HCT116 (cell line): ENCODE measurements around the gene TPD52L1. TPM values are rescaled to one million over a fixed set of nuclear protein-coding genes. Genes with fewer than 3 reads are reported as not detected.

ENCODE experiments used
- ATAC-seq: fragments of 200-7000 bp; cut with Tn5 transposase; 2 replicates; pipeline ENCODE4 v1.9.1; 2020; ENCODE audit warnings: mild to moderate bottlenecking, moderate library complexity
- BruUV-seq: library from RNA; stranded (reverse); fragments of 400-500 nt; replicated peaks from 2 replicates; lab custom pipeline; 2021; lab: Mats Ljungman, UMichigan
- CTCF ChIA-PET: fragments of 300-600 bp; sonication (Branson Sonifier 250); formaldehyde crosslinking; loops from one replicate; lab custom pipeline; 2021; ENCODE audit warnings: antibody characterized with exemption; lab: Charles Lee
- POLR2A ChIA-PET: fragments of 300-600, 350-600 bp; sonication (Branson Sonifier 250); formaldehyde crosslinking; loops from one replicate; lab custom pipeline; 2021; ENCODE audit warnings: antibody characterized with exemption; lab: Charles Lee
- RAD21 ChIA-PET, 2 experiments: fragments of 300-600 bp; sonication (Branson Sonifier 250); formaldehyde crosslinking; loops; one replicate each; lab custom pipeline; 2023; ENCODE audit warnings: low total read pairs in 2 of 2; ENCODE audit not compliant: uncharacterized antibody in 2 of 2, unreplicated experiment in 2 of 2, low non-redundant PET in 1 of 2; lab: Charles Lee
- DNase-seq: peaks from one replicate; pipeline ENCODE4 v3.0.0-alpha.2; 2010; ENCODE audit warnings: low read depth, low spot score
- H2AFZ ChIP-seq: fragments of 200-600 bp; shearing (Covaris generic), sonication (generic); 2 replicates; pipeline ENCODE4 v1.6.1; 2017; ENCODE audit warnings: low read depth, mixed run types, mixed read lengths, antibody characterized with exemption, low read length; ENCODE audit not compliant: poor library complexity, severe bottlenecking
- H3K27ac ChIP-seq: 2 replicates; pipeline ENCODE4 v1.5.1; 2012; ENCODE audit warnings: low read depth, low read length
- H3K27me3 ChIP-seq: fragments of 200-600 bp; sonication (generic); 2 replicates; pipeline ENCODE4 v1.6.1; 2016; ENCODE audit warnings: mixed run types, low read length, mixed read lengths; ENCODE audit not compliant: insufficient read depth
- H3K36me3 ChIP-seq, 2 experiments: fragments of 200-500 bp in 1 of 2; fragments of 200-600 bp in 1 of 2; sonication (Bioruptor generic) in 1 of 2; sonication (generic) in 1 of 2; 2 replicates each; pipeline versions ENCODE4 v1.5.1 to v1.6.1; 2014 to 2016; ENCODE audit warnings: low read length in 2 of 2, inconsistent platforms in 1 of 2, mixed read lengths in 1 of 2, mixed run types in 1 of 2; ENCODE audit not compliant: insufficient read depth in 2 of 2, control insufficient read depth in 1 of 2
- H3K4me1 ChIP-seq, 2 experiments: fragments of 200-600 bp in 1 of 2; sonication (generic) in 1 of 2; 2 replicates each; pipeline versions ENCODE4 v1.5.1 to v1.6.1; 2012 to 2017; ENCODE audit warnings: low read length in 2 of 2, inconsistent platforms in 1 of 2, mild to moderate bottlenecking in 1 of 2, mixed read lengths in 1 of 2, mixed run types in 1 of 2, moderate library complexity in 1 of 2; ENCODE audit not compliant: insufficient read depth in 2 of 2, control insufficient read depth in 1 of 2
- H3K4me2 ChIP-seq: fragments of 200-600 bp; sonication (generic); 2 replicates; pipeline ENCODE4 v1.6.1; 2017; ENCODE audit warnings: mixed run types, low read length, mixed read lengths
- H3K4me3 ChIP-seq, 2 experiments: fragments of 200-600 bp in 1 of 2; sonication (generic) in 1 of 2; replicated peaks in 1 of 2; 2 replicates each; pipeline ENCODE4 v1.5.1; 2011 to 2016; ENCODE audit warnings: low read length in 2 of 2, control low read depth in 1 of 2, low read depth in 1 of 2, mild to moderate bottlenecking in 1 of 2, mixed read lengths in 1 of 2, mixed run types in 1 of 2
- H3K79me2 ChIP-seq: fragments of 200-600 bp; sonication (generic); 2 replicates; pipeline ENCODE4 v1.6.1; 2017; ENCODE audit warnings: mild to moderate bottlenecking, mixed run types, low read length, moderate library complexity, mixed read lengths; ENCODE audit not compliant: insufficient read depth
- H3K9ac ChIP-seq: fragments of 200-600 bp; sonication (generic); 2 replicates; pipeline ENCODE4 v1.6.1; 2016; ENCODE audit warnings: low read length, mixed read lengths
- H3K9me2 ChIP-seq: fragments of 200-600 bp; sonication (generic), shearing (Covaris generic); 2 replicates; pipeline ENCODE4 v1.6.1; 2017; ENCODE audit warnings: mixed run types, mild to moderate bottlenecking, moderate library complexity; ENCODE audit not compliant: insufficient read depth
- H3K9me3 ChIP-seq, 2 experiments: fragments of 200-500 bp in 1 of 2; fragments of 200-600 bp in 1 of 2; sonication (Bioruptor generic) in 1 of 2; sonication (generic) in 1 of 2; 2 replicates each; pipeline ENCODE4 v1.6.1; 2014 to 2017; ENCODE audit warnings: low read length in 2 of 2, mixed read lengths in 2 of 2, inconsistent platforms in 1 of 2, low read depth in 1 of 2, mild to moderate bottlenecking in 1 of 2, mixed run types in 1 of 2, moderate library complexity in 1 of 2; ENCODE audit not compliant: control insufficient read depth in 1 of 2, insufficient read depth in 1 of 2
- H4K20me1 ChIP-seq: fragments of 200-600 bp; sonication (generic), shearing (Covaris generic); 2 replicates; pipeline ENCODE4 v1.6.1; 2017; ENCODE audit warnings: mixed run types, mild to moderate bottlenecking, moderate library complexity; ENCODE audit not compliant: insufficient read depth
- ATF3 ChIP-seq: IDR thresholded peaks from 2 replicates; pipeline ENCODE4 v1.6.1; 2012
- CBX3 ChIP-seq: IDR thresholded peaks from 2 replicates; pipeline ENCODE4 v1.6.1; 2012; ENCODE audit warnings: low read depth
- CEBPB ChIP-seq: IDR thresholded peaks from 2 replicates; pipeline ENCODE4 v1.6.1; 2012; ENCODE audit warnings: low read depth
- EGR1 ChIP-seq: IDR thresholded peaks from 2 replicates; pipeline ENCODE4 v1.6.1; 2012; ENCODE audit warnings: low read depth
- ELF1 ChIP-seq: IDR thresholded peaks from 2 replicates; pipeline ENCODE4 v1.6.1; 2012; ENCODE audit warnings: low read depth, borderline replicate concordance
- EZH2 ChIP-seq: fragments of 200-600 bp; sonication (generic); IDR thresholded peaks from 2 replicates; pipeline ENCODE4 v1.6.1; 2017; ENCODE audit warnings: antibody characterized with exemption, mixed run types
- EZH2phosphoT487 ChIP-seq: fragments of 200-600 bp; IDR thresholded peaks from 2 replicates; pipeline ENCODE4 v1.6.1; 2018; ENCODE audit warnings: antibody characterized with exemption, borderline replicate concordance
- FOSL1 ChIP-seq: IDR thresholded peaks from 2 replicates; pipeline ENCODE4 v1.6.1; 2012; ENCODE audit warnings: low read depth
- JUND ChIP-seq: IDR thresholded peaks from 2 replicates; pipeline ENCODE4 v1.6.1; 2012
- POLR2A ChIP-seq: IDR thresholded peaks from 2 replicates; pipeline ENCODE4 v1.7.0; 2011; ENCODE audit warnings: borderline replicate concordance; ENCODE audit not compliant: insufficient read depth, insufficient read length; ENCODE audit errors: extremely low read depth
- POLR2AphosphoS5 ChIP-seq: IDR thresholded peaks from 2 replicates; pipeline ENCODE4 v1.6.1; 2011; ENCODE audit warnings: mild to moderate bottlenecking, low read depth, low read length, moderate library complexity
- REST ChIP-seq: IDR thresholded peaks from 2 replicates; pipeline ENCODE4 v1.6.1; 2012; ENCODE audit warnings: low read depth
- SIN3A ChIP-seq: IDR thresholded peaks from 2 replicates; pipeline ENCODE4 v1.6.1; 2012; ENCODE audit warnings: low read depth
- SRF ChIP-seq: IDR thresholded peaks from 2 replicates; pipeline ENCODE4 v1.6.1; 2012; ENCODE audit warnings: low read depth
- TCF7L2 ChIP-seq: IDR thresholded peaks from 2 replicates; pipeline ENCODE4 v1.7.0; 2011; ENCODE audit warnings: borderline replicate concordance, inconsistent platforms; ENCODE audit not compliant: insufficient read depth, insufficient read length; ENCODE audit errors: extremely low read depth
- YY1 ChIP-seq: IDR thresholded peaks from 2 replicates; pipeline ENCODE4 v1.6.1; 2011; ENCODE audit warnings: low read length, low read depth, moderate library complexity, mild to moderate bottlenecking; ENCODE audit not compliant: insufficient replicate concordance; ENCODE audit errors: extremely low read depth
- ZBTB33 ChIP-seq: IDR thresholded peaks from 2 replicates; pipeline ENCODE4 v1.6.1; 2011; ENCODE audit warnings: mild to moderate bottlenecking, low read length, moderate library complexity; ENCODE audit not compliant: insufficient replicate concordance; ENCODE audit errors: extremely low read depth
- ZFX ChIP-seq: fragments of 450-650 bp; IDR thresholded peaks from 2 replicates; pipeline ENCODE4 v1.6.1; 2017
- intact Hi-C: fragments of 100-400 bp; cut with micrococcal nuclease; formaldehyde crosslinking; loops from 2 replicates; pipeline ENCODE4 v1.10.0; 2022
- total RNA-seq: library from RNA; stranded (reverse); gene quantifications from one replicate; pipeline ENCODE4 v1.2.1, GENCODE V29; 2021; ENCODE audit not compliant: unreplicated experiment
- TF ChIP-seq, protein P1 (sequence below): IDR thresholded peaks from 2 replicates; pipeline ENCODE4 v1.6.1; 2012
- TF ChIP-seq, protein P2 (sequence below), 3 experiments: fragments of 200-600 bp in 1 of 3; sonication (generic) in 1 of 3; IDR thresholded peaks in 2 of 3; conservative IDR thresholded peaks in 1 of 3; 2 replicates each; pipeline ENCODE4 v1.5.1; 2012 to 2017; ENCODE audit warnings: low read depth in 2 of 3, low read length in 2 of 3, antibody characterized with exemption in 1 of 3, borderline replicate concordance in 1 of 3, control low read depth in 1 of 3, mild to moderate bottlenecking in 1 of 3, mixed read lengths in 1 of 3, mixed run types in 1 of 3, moderate library complexity in 1 of 3; ENCODE audit not compliant: insufficient read depth in 1 of 3

TPD52L1 gene
- total RNA-seq, 1 experiment from 2014 or later: 64.1 TPM

DNA sequence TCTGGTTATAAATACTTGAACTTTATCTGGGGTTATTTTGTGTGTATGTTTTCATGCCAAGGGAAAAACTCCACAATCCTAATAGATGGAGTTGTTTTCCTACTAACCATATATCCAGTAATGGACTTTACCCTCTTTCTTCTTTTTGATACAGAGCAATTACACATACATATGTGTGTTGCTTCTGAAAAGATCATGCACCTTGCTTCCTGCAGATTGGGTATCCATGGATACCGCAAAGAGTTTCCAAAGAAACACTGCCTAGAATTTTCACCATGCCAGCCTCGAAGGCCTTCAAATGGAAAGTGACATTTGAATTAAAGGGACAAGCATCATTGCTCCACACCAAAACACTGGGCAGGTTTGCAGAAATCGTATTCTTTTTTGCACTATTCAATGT is 121.4 kb downstream of the TPD52L1 start:
- Histone ChIP-seq H3K79me2 (peaks cover 19% of the 10 kb centered on the region), H2AFZ (no peak overlapping the region), H3K4me2 (no peak overlapping the region), H3K27ac (no peak overlapping the region), H3K9me3 (no peaks in the 10 kb centered on the region), H3K27me3 (no peaks in the 10 kb centered on the region), H3K4me3 (no peak overlapping the region), H4K20me1 (no peaks in the 10 kb centered on the region), H3K9ac (no peak overlapping the region), H3K4me1 (peaks cover 0 to 7% of the 10 kb centered on the region in 2 experiments; a peak in 1 of 4 replicates), H3K36me3 (peaks cover 8 to 16% of the 10 kb centered on the region in 2 experiments; a peak in 2 of 4 replicates), H3K9me2 (no peaks in the 10 kb centered on the region)
- TF ChIP-seq YY1 (no peak), EZH2 (no peak), ZFX (no peak), TCF7L2 (no peak), ZBTB33 (no peak), EZH2phosphoT487 (no peak), CEBPB (no peak), EGR1 (no peak), JUND (no peak), REST (no peak), ELF1 (no peak), CBX3 (no peak), SRF (no peak), FOSL1 (no peak), SIN3A (no peak), ATF3 (no peak), POLR2AphosphoS5 (no peak), POLR2A (no peak)
- TF ChIP-seq, protein P1, sequence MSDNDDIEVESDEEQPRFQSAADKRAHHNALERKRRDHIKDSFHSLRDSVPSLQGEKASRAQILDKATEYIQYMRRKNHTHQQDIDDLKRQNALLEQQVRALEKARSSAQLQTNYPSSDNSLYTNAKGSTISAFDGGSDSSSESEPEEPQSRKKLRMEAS: no peak
- TF ChIP-seq, protein P2, sequence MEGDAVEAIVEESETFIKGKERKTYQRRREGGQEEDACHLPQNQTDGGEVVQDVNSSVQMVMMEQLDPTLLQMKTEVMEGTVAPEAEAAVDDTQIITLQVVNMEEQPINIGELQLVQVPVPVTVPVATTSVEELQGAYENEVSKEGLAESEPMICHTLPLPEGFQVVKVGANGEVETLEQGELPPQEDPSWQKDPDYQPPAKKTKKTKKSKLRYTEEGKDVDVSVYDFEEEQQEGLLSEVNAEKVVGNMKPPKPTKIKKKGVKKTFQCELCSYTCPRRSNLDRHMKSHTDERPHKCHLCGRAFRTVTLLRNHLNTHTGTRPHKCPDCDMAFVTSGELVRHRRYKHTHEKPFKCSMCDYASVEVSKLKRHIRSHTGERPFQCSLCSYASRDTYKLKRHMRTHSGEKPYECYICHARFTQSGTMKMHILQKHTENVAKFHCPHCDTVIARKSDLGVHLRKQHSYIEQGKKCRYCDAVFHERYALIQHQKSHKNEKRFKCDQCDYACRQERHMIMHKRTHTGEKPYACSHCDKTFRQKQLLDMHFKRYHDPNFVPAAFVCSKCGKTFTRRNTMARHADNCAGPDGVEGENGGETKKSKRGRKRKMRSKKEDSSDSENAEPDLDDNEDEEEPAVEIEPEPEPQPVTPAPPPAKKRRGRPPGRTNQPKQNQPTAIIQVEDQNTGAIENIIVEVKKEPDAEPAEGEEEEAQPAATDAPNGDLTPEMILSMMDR (IDR thresholded peaks at IDR 0.05 in 2 of 3, conservative IDR thresholded peaks at IDR 0.05 in 1 of 3; ENCODE audit: borderline replicate concordance in 1 of 3, insufficient read depth in 1 of 3, low read depth in 2 of 3, low read length in 2 of 3): no peak
- intact Hi-C loops: no loop called here
- BruUV-seq: no TSS peak
- RAD21 ChIA-PET: no interaction called here
- DNase-seq: no peak
- CTCF ChIA-PET: no interaction called here
- ATAC-seq: no peak
- POLR2A ChIA-PET: interaction anchor here (1.2 kb wide), 1 partner anchor 73 kb away, joined by 3 read pairs; no protein-coding TSS in a partner anchor
